ENCODE results near the gene FAM107B. TPM values are rescaled to one million over a fixed set of nuclear protein-coding genes. Genes with fewer than 3 reads are reported as not detected.

The FAM107B gene
- total and polyA plus RNA-seq, 10 of the 15 experiments (the other 5 are each of a cell fraction or from before 2014, with no cell fraction given), result 22.9 to 162 (median 86.6) TPM

DNA sequence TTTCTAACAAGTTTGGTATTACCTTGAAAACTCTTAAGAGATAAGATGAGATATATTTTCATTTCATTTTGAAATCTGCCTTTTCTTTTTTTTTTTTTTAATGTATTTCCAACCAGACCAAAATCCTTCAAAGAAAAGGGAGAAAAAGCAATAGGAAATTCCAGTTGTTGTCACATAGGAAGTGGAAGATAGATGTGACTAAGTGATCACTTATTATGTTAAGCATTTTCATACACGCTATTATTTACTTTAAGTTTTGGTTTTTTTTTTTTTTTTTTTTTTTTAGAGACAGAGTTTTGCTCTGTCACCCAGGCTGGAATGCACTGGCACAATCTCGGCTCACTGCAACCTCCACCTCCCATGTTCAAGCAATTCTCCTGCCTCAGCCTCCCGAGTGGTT, 246.8 kb downstream of the FAM107B start:
- in situ Hi-C loops (cut with MboI) (no loop called here), intact Hi-C loops (cut with micrococcal nuclease; ENCODE audit: unreplicated experiment) (no loop called here)
- DNase-seq (ENCODE audit: low read depth, low spot score) (no peak), ATAC-seq (no peak), FAIRE-seq (no peak)
- ChIA-PET CTCF (interaction anchor here (0.6 to 2.1 kb wide), 3 partner anchors 9 to 361 kb away, joined by 3 to 12 read pairs (median 5); no protein-coding TSS in a partner anchor), RAD21 (ENCODE audit: unreplicated experiment) (interaction anchor here (1.2 kb wide), 1 partner anchor 309 kb away, joined by 3 read pairs; no protein-coding TSS in a partner anchor), SMC1A (ENCODE audit: uncharacterized antibody, unreplicated experiment) (interaction anchor here (0.9 kb wide), 1 partner anchor 332 kb away, joined by 4 read pairs; no protein-coding TSS in a partner anchor), POLR2A (no interaction called here)
- H4K20me1 ChIP-seq (ENCODE audit: control insufficient read depth, insufficient read depth), result no peaks in the 10 kb centered on the region
- H3K4me3 ChIP-seq, result no peak overlapping the region
- no peak overlapping the region for H3K4me2 ChIP-seq (ENCODE audit: control insufficient read depth, insufficient read depth)
- H3K9ac ChIP-seq (ENCODE audit: control insufficient read depth, insufficient read depth, low read length), result no peak overlapping the region
- no peaks in the 10 kb centered on the region for H3K27me3 ChIP-seq (replicated peaks in 1 of 2; ENCODE audit: control insufficient read depth in 2 of 2, insufficient read depth in 2 of 2, low read length in 1 of 2)
- BruUV-seq (replicated peaks), result no TSS peak
- H3K9me3 ChIP-seq (replicated peaks; ENCODE audit: control insufficient read depth, insufficient read depth, low read length), result no peaks in the 10 kb centered on the region
- no peak overlapping the region for H2AFZ ChIP-seq (ENCODE audit: control insufficient read depth, low read depth, low read length)
- peaks cover 9 to 12% of the 10 kb centered on the region in 2 experiments; a peak in 3 of 4 replicates for H3K36me3 ChIP-seq (ENCODE audit: control insufficient read depth in 2 of 2, insufficient read depth in 2 of 2, low read length in 1 of 2)
- H3K27ac ChIP-seq (ENCODE audit: control insufficient read depth, insufficient read depth), result no peak overlapping the region
- no peaks in the 10 kb centered on the region for H3K4me1 ChIP-seq (ENCODE audit: control insufficient read depth, insufficient read depth, low read length)
- WGBS (ENCODE audit: insufficient coverage, insufficient replicate concordance, low lambda C conversion rate, missing lambda C conversion rate), result 100% methylated on average over 2 of the region's 3 CpGs
- H3K79me2 ChIP-seq (ENCODE audit: control insufficient read depth, insufficient read depth, low read length), result no peaks in the 10 kb centered on the region
- no peak for TF ChIP-seq FOS (IDR thresholded peaks at IDR 0.05; ENCODE audit: borderline replicate concordance, extremely low read depth, insufficient read length)
- no peak for TF ChIP-seq SMC3 (IDR thresholded peaks at IDR 0.05; ENCODE audit: borderline replicate concordance, low read length)
- no peak for TF ChIP-seq BCL11A (IDR thresholded peaks at IDR 0.05; ENCODE audit: low read depth, low read length)
- TF ChIP-seq CHD2 (IDR thresholded peaks at IDR 0.05; ENCODE audit: borderline replicate concordance, low read depth, low read length), result no peak
- TF ChIP-seq FOXK2 (IDR thresholded peaks at IDR 0.05), result no peak
- TF ChIP-seq, protein P1, sequence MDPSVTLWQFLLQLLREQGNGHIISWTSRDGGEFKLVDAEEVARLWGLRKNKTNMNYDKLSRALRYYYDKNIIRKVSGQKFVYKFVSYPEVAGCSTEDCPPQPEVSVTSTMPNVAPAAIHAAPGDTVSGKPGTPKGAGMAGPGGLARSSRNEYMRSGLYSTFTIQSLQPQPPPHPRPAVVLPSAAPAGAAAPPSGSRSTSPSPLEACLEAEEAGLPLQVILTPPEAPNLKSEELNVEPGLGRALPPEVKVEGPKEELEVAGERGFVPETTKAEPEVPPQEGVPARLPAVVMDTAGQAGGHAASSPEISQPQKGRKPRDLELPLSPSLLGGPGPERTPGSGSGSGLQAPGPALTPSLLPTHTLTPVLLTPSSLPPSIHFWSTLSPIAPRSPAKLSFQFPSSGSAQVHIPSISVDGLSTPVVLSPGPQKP (IDR thresholded peaks at IDR 0.05; ENCODE audit: low read depth, low read length), result no peak
- no peak for TF ChIP-seq KLF5 (IDR thresholded peaks at IDR 0.05; ENCODE audit: partially characterized antibody)
- no peak for TF ChIP-seq STAT3 (IDR thresholded peaks at IDR 0.05; ENCODE audit: low read depth, low read length)
- TF ChIP-seq, protein P2, sequence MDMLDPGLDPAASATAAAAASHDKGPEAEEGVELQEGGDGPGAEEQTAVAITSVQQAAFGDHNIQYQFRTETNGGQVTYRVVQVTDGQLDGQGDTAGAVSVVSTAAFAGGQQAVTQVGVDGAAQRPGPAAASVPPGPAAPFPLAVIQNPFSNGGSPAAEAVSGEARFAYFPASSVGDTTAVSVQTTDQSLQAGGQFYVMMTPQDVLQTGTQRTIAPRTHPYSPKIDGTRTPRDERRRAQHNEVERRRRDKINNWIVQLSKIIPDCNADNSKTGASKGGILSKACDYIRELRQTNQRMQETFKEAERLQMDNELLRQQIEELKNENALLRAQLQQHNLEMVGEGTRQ (IDR thresholded peaks at IDR 0.05; ENCODE audit: borderline replicate concordance, low read depth, low read length), result no peak

Measured in GM12878 (cell line).